Activated CD8-positive, alpha-beta T cell treated with anti-CD3 and anti-CD28 coated beads for 36 hours (primary cell): ENCODE results near the gene SURF2. TPM values are rescaled to one million over a fixed set of nuclear protein-coding genes. Genes with fewer than 3 reads are reported as not detected.
"Not testable (repeated sequence)": the region's sequence is repeated elsewhere in the genome, so short reads cannot be mapped to it uniquely, and the experiment has no call there.

ENCODE experiments used
- ATAC-seq: fragments of 200-7000 bp; cut with Tn5 transposase; one replicate; pipeline ENCODE4 v1.10.0; 2021; ENCODE audit warnings: mild to moderate bottlenecking, moderate library complexity
- CTCF ChIA-PET: fragments of 350-600 bp; sonication (Branson Sonifier 250); formaldehyde crosslinking; loops from one replicate; lab custom pipeline; 2021; ENCODE audit warnings: antibody characterized with exemption; lab: Charles Lee
- POLR2A ChIA-PET: fragments of 350-600 bp; sonication (Branson Sonifier 250); formaldehyde crosslinking; loops from one replicate; lab custom pipeline; 2021; ENCODE audit warnings: antibody characterized with exemption; lab: Charles Lee
- DNase-seq: peaks from one replicate; pipeline ENCODE4 v3.0.0-alpha.2; 2020
- H3K27ac Mint-ChIP-seq: one replicate; pipeline ENCODE4 v1.8.0; 2021; ENCODE audit warnings: mild to moderate bottlenecking, mixed read lengths
- H3K27me3 Mint-ChIP-seq: one replicate; pipeline ENCODE4 v1.8.0; 2021; ENCODE audit warnings: mixed read lengths
- H3K36me3 Mint-ChIP-seq: one replicate; pipeline ENCODE4 v1.8.0; 2021; ENCODE audit warnings: low read depth, mixed read lengths
- H3K4me1 Mint-ChIP-seq: one replicate; pipeline ENCODE4 v1.8.0; 2021; ENCODE audit warnings: low read depth, mixed read lengths
- H3K4me3 Mint-ChIP-seq: one replicate; pipeline ENCODE4 v1.8.0; 2021; ENCODE audit warnings: mild to moderate bottlenecking, moderate library complexity, mixed read lengths
- H3K9me3 Mint-ChIP-seq: one replicate; pipeline ENCODE4 v1.8.0; 2021; ENCODE audit warnings: mixed read lengths
- CTCF ChIP-seq: fragments of 200-600 bp; IDR thresholded peaks from one replicate; pipeline ENCODE4 v1.8.0; 2022; ENCODE audit warnings: antibody characterized with exemption, mild to moderate bottlenecking
- intact Hi-C: fragments of 100-400 bp; cut with micrococcal nuclease; formaldehyde crosslinking; loops from one replicate; pipeline ENCODE4 v1.10.0; 2022
- total RNA-seq, 2 experiments: library from RNA; stranded (reverse); gene quantifications; one replicate each; pipeline ENCODE4 v1.2.3, GENCODE V29; 2021

Gene SURF2
- total RNA-seq, 2 experiments from 2014 or later: 14.6 to 21.5 TPM

- Mint-ChIP-seq H3K27ac (peak within 1 kb of the TSS; percentile 98), H3K9me3 (no peaks in the 10 kb centered on the region), H3K27me3 (no peaks in the 10 kb centered on the region), H3K4me3 (peak within 1 kb of the TSS; percentile 99), H3K36me3 (peaks cover 37% of the 10 kb centered on the region), H3K4me1 (peaks cover 34% of the 10 kb centered on the region)
- DNase-seq: peak; percentile 96
- ChIA-PET POLR2A (interaction anchor here (0.7 to 28.8 kb wide), 15 partner anchors 9 to 226 kb away, joined by 3 to 872 read pairs (median 4); partner anchors contain the start of genes MED22, RPL7A, SURF1 and SURF2), CTCF (interaction anchor here (0.9 to 2.9 kb wide), 8 partner anchors 17 to 232 kb away, joined by 3 to 15 read pairs (median 4); no protein-coding TSS in a partner anchor)
- intact Hi-C loops: loop anchor here (10.0 kb wide), 1 partner anchor 109 kb away; no protein-coding TSS in a partner anchor
- peak; percentile 73 for ATAC-seq
- no peak for TF ChIP-seq CTCF
Observed at GRCh38 chr9:133375724-133376654, 19.6 kb downstream of the SURF2 start, which contains the start of the genes STKLD1 and SURF4. Gene STKLD1 (plus strand): TSS chr9:133376366. CDS start chr9:133376474, 108 bp downstream. Gene SURF4 (minus strand): TSS chr9:133376060. CDS start chr9:133375969, 91 bp downstream.

- not testable (repeated sequence) for H3K9me3 Mint-ChIP-seq, H3K27me3 Mint-ChIP-seq, DNase-seq, H3K27ac Mint-ChIP-seq, ATAC-seq
- CTCF ChIA-PET: interaction anchor here (0.7 to 2.1 kb wide), 7 partner anchors 17 to 233 kb away, joined by 3 to 6 read pairs (median 4); no protein-coding TSS in a partner anchor
- peaks cover 21% of the 10 kb centered on the region for H3K4me1 Mint-ChIP-seq
- intact Hi-C loops: loop anchor here (10.0 kb wide), 1 partner anchor 108 kb away; no protein-coding TSS in a partner anchor
- POLR2A ChIA-PET: interaction anchor here (1.0 to 1.8 kb wide), 9 partner anchors 9 to 35 kb away, joined by 3 to 9 read pairs (median 4); partner anchors contain the start of genes MED22, RPL7A, SURF1 and SURF2
- H3K4me3 Mint-ChIP-seq: peak overlapping the region; percentile 54
- H3K36me3 Mint-ChIP-seq: peaks cover 26% of the 10 kb centered on the region
Observed at GRCh38 chr9:133377280-133377679, 20.9 kb downstream of the SURF2 start.

- H3K27ac Mint-ChIP-seq: no peak overlapping the region
Observed at GRCh38 chr9:133377721-133378216, 21.4 kb downstream of the SURF2 start.

GRCh38 chr9:133378408-133378962 lies 22.1 kb downstream of the SURF2 start:
- Mint-ChIP-seq H3K9me3 (no peaks in the 10 kb centered on the region), H3K27me3 (no peaks in the 10 kb centered on the region), H3K36me3 (peaks cover 14% of the 10 kb centered on the region), H3K27ac (no peak overlapping the region), H3K4me1 (peaks cover 9% of the 10 kb centered on the region), H3K4me3 (no peak overlapping the region)
- intact Hi-C loops: loop anchor here (10.0 kb wide), 1 partner anchor 106 kb away; no protein-coding TSS in a partner anchor
- ATAC-seq: no peak
- CTCF ChIA-PET: interaction anchor here (0.6 to 2.1 kb wide), 3 partner anchors 25 to 231 kb away, joined by 3 to 6 read pairs (median 3); no protein-coding TSS in a partner anchor
- DNase-seq: no peak
- no peak for TF ChIP-seq CTCF
- POLR2A ChIA-PET: interaction anchor here (1.4 to 1.8 kb wide), 4 partner anchors 11 to 36 kb away, joined by 3 to 5 read pairs (median 4); partner anchors contain the start of genes MED22 and RPL7A

More at GRCh38 chr9:133377721-133378216, 21.4 kb downstream of the SURF2 start:
- ChIA-PET POLR2A (interaction anchor here (1.4 to 1.8 kb wide), 6 partner anchors 10 to 36 kb away, joined by 3 to 9 read pairs (median 4); partner anchors contain the start of genes MED22 and RPL7A), CTCF (interaction anchor here (0.7 to 2.1 kb wide), 4 partner anchors 18 to 231 kb away, joined by 3 to 6 read pairs (median 4); no protein-coding TSS in a partner anchor)
- DNase-seq: no peak
- no peak overlapping the region for H3K4me3 Mint-ChIP-seq
- ATAC-seq: no peak
- peaks cover 21% of the 10 kb centered on the region for H3K36me3 Mint-ChIP-seq
- intact Hi-C loops: loop anchor here (10.0 kb wide), 1 partner anchor 107 kb away; no protein-coding TSS in a partner anchor
- no peaks in the 10 kb centered on the region for H3K9me3 Mint-ChIP-seq
- peaks cover 16% of the 10 kb centered on the region for H3K4me1 Mint-ChIP-seq
- no peaks in the 10 kb centered on the region for H3K27me3 Mint-ChIP-seq
- TF ChIP-seq CTCF: no peak
